Vagina (tissue), 2 donors: ENCODE measurements around the gene ENAH. TPM values are rescaled to one million over a fixed set of nuclear protein-coding genes. Genes with fewer than 3 reads are reported as not detected.

ENCODE experiments used
- DNase-seq, 2 donors: peaks; one replicate each; pipeline ENCODE4 v3.0.0-alpha.2; 2017; ENCODE audit errors: extremely low spot score in 2 of 2
- H3K27ac ChIP-seq: fragments of 200-600 bp; sonication (generic); one replicate; pipeline ENCODE4 v1.5.1; 2019
- H3K27me3 ChIP-seq: fragments of 200-600 bp; sonication (generic); one replicate; pipeline ENCODE4 v1.5.1; 2019
- H3K36me3 ChIP-seq, 2 donors: fragments of 200-600 bp; sonication (generic); one replicate each; pipeline ENCODE4 v1.5.1; 2017 to 2019
- H3K4me1 ChIP-seq: fragments of 200-600 bp; sonication (generic); one replicate; pipeline ENCODE4 v1.5.1; 2019
- H3K4me3 ChIP-seq, 2 donors: fragments of 200-600 bp; sonication (generic); 1 replicate in 1 of 2; 2 replicates in 1 of 2; pipeline ENCODE4 v1.5.1; 2016 to 2019
- H3K9me3 ChIP-seq: fragments of 200-600 bp; sonication (generic); one replicate; pipeline ENCODE4 v1.5.1; 2019
- POLR2A ChIP-seq, 2 donors: fragments of 450-650 bp; IDR thresholded peaks; one replicate each; pipeline ENCODE4 v1.6.1; 2017; ENCODE audit warnings: antibody characterized with exemption in 2 of 2, mild to moderate bottlenecking in 2 of 2, moderate library complexity in 2 of 2
- POLR2AphosphoS5 ChIP-seq, 2 donors: sonication (generic); formaldehyde crosslinking; IDR thresholded peaks; one replicate each; pipeline ENCODE4 v1.9.0; 2017; ENCODE audit warnings: antibody characterized with exemption in 2 of 2, mild to moderate bottlenecking in 2 of 2, low read depth in 1 of 2; ENCODE audit not compliant: insufficient read depth in 1 of 2
- intact Hi-C: fragments of 100-400 bp; cut with DNase I; formaldehyde crosslinking; loops from one replicate; pipeline ENCODE4 v1.15.1; 2023
- total RNA-seq: library from RNA; depleted of rRNA; stranded (reverse); fragments of >200 nt; gene quantifications from one replicate; pipeline ENCODE4 v1.2.3, GENCODE V29; 2016
- TF ChIP-seq, protein P1 (sequence below), 3 experiments: fragments of 450-650 bp in 2 of 3; fragments of 200-600 bp in 1 of 3; sonication (generic) in 1 of 3; IDR thresholded peaks; one replicate each; pipeline ENCODE4 v1.5.1; 2017 to 2019; ENCODE audit warnings: antibody characterized with exemption in 3 of 3, mild to moderate bottlenecking in 2 of 3, moderate library complexity in 2 of 3

The ENAH gene
- total RNA-seq, 1 donor from 2014 or later, result 62.4 TPM

DNA sequence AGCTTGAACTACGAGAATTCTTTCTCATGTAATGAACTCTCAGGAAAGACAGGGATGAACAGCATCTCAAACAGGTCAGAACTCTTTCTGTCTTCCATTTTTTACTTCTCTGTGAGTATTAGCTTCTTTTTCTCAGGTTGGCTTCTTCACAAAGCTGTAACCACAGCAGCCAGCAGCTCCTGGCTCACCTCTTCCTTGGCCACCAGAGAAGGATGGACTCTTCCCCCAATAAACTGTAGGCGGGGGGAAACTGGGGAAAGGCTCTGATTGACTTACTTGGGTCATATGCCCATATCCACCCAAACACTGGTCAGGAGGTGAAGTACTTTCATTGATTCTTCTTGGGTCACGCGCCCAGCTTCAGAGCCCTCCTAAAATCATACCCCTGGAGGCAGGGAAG lies 14.4 kb upstream of the ENAH start:
- H3K27me3 ChIP-seq, result no peaks in the 10 kb centered on the region
- intact Hi-C loops, result no loop called here
- no peaks in the 10 kb centered on the region for H3K4me1 ChIP-seq
- H3K27ac ChIP-seq, result no peak overlapping the region
- H3K9me3 ChIP-seq, result no peaks in the 10 kb centered on the region
- H3K36me3 ChIP-seq, result no peaks in the 10 kb centered on the region
- no peak overlapping the region for H3K4me3 ChIP-seq
- no peak for DNase-seq
- TF ChIP-seq POLR2A (IDR thresholded peaks at IDR 0.05), result no peak
- TF ChIP-seq, protein P1, sequence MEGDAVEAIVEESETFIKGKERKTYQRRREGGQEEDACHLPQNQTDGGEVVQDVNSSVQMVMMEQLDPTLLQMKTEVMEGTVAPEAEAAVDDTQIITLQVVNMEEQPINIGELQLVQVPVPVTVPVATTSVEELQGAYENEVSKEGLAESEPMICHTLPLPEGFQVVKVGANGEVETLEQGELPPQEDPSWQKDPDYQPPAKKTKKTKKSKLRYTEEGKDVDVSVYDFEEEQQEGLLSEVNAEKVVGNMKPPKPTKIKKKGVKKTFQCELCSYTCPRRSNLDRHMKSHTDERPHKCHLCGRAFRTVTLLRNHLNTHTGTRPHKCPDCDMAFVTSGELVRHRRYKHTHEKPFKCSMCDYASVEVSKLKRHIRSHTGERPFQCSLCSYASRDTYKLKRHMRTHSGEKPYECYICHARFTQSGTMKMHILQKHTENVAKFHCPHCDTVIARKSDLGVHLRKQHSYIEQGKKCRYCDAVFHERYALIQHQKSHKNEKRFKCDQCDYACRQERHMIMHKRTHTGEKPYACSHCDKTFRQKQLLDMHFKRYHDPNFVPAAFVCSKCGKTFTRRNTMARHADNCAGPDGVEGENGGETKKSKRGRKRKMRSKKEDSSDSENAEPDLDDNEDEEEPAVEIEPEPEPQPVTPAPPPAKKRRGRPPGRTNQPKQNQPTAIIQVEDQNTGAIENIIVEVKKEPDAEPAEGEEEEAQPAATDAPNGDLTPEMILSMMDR (IDR thresholded peaks at IDR 0.05), result no peak
- TF ChIP-seq POLR2AphosphoS5 (IDR thresholded peaks at IDR 0.05; ENCODE audit: insufficient read depth in 1 of 2, low read depth in 1 of 2), result no peak

- DNase-seq, result no peak
- no peaks in the 10 kb centered on the region for H3K4me1 ChIP-seq
- no peaks in the 10 kb centered on the region for H3K36me3 ChIP-seq
- intact Hi-C loops, result no loop called here
- H3K9me3 ChIP-seq, result no peaks in the 10 kb centered on the region
- TF ChIP-seq, protein P1 (IDR thresholded peaks at IDR 0.05), result no peak
- TF ChIP-seq POLR2A (IDR thresholded peaks at IDR 0.05), result no peak
- no peak for TF ChIP-seq POLR2AphosphoS5 (IDR thresholded peaks at IDR 0.05; ENCODE audit: insufficient read depth in 1 of 2, low read depth in 1 of 2)
- H3K27ac ChIP-seq, result no peak overlapping the region
- no peaks in the 10 kb centered on the region for H3K27me3 ChIP-seq
- H3K4me3 ChIP-seq, result no peak overlapping the region
Observed at GRCh38 chr1:225666495-225666894, 13.6 kb upstream of the ENAH start.

- Histone ChIP-seq H3K9me3 (no peaks in the 10 kb centered on the region), H3K36me3 (no peaks in the 10 kb centered on the region), H3K27me3 (no peaks in the 10 kb centered on the region), H3K4me1 (no peaks in the 10 kb centered on the region), H3K27ac (no peak overlapping the region), H3K4me3 (no peak overlapping the region)
- no peak for DNase-seq
- TF ChIP-seq POLR2AphosphoS5 (IDR thresholded peaks at IDR 0.05; ENCODE audit: insufficient read depth in 1 of 2, low read depth in 1 of 2) (no peak), POLR2A (IDR thresholded peaks at IDR 0.05) (no peak)
- TF ChIP-seq, protein P1 (IDR thresholded peaks at IDR 0.05), result no peak
- intact Hi-C loops, result no loop called here
Observed at GRCh38 chr1:225664762-225665161, 11.8 kb upstream of the ENAH start.

- Histone ChIP-seq H3K27ac (peak overlapping the region; percentile 31), H3K9me3 (no peaks in the 10 kb centered on the region), H3K4me1 (peaks cover 6% of the 10 kb centered on the region), H3K36me3 (no peaks in the 10 kb centered on the region), H3K4me3 (no peak overlapping the region), H3K27me3 (no peaks in the 10 kb centered on the region)
- DNase-seq, result no peak
- intact Hi-C loops, result no loop called here
- no peak for TF ChIP-seq POLR2A (IDR thresholded peaks at IDR 0.05)
- TF ChIP-seq, protein P1 (IDR thresholded peaks at IDR 0.05), result no peak
- peak; percentile 10 to 55 for TF ChIP-seq POLR2AphosphoS5 (IDR thresholded peaks at IDR 0.05; ENCODE audit: insufficient read depth in 1 of 2, low read depth in 1 of 2)
Observed at GRCh38 chr1:225662155-225662554, 9.2 kb upstream of the ENAH start.

GRCh38 chr1:225660544-225660946 lies 7.6 kb upstream of the ENAH start:
- Histone ChIP-seq H3K27me3 (no peaks in the 10 kb centered on the region), H3K4me1 (peaks cover 19% of the 10 kb centered on the region), H3K9me3 (no peaks in the 10 kb centered on the region), H3K27ac (no peak overlapping the region), H3K36me3 (no peaks in the 10 kb centered on the region), H3K4me3 (no peak overlapping the region)
- TF ChIP-seq, protein P1 (IDR thresholded peaks at IDR 0.05), result no peak
- TF ChIP-seq POLR2AphosphoS5 (IDR thresholded peaks at IDR 0.05; ENCODE audit: insufficient read depth in 1 of 2, low read depth in 1 of 2) (no peak), POLR2A (IDR thresholded peaks at IDR 0.05) (no peak)
- DNase-seq, result no peak
- intact Hi-C loops, result no loop called here
